HG02763 (cell line): ENCODE results near the gene SLC35G1.

Experiments
- ATAC-seq: cut with Tn5 transposase; IDR thresholded peaks from one replicate; pipeline ENCODE4 v1.9.1; 2021; ENCODE audit warnings: mild to moderate bottlenecking, moderate library complexity; ENCODE audit not compliant: unreplicated experiment

SLC35G1 gene

DNA sequence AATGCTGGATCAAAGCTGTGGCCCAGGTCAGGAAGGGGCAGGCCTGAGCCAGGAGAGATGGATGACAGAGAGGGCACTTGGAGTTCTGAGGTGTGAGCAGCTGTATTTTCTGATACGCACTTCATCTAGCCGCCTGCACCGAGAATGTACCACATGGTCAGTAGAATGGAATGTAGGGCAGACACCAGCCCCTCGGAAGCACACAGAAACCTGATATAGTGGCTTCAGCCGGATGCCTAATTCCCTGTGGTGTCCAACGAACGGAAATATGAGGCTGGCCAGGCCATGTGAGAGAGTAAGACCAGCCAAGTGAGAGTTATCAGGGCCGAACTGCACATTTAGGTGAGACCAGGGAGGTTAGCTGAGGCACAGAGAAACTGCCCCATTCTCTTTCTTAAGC is 53.3 kb downstream of the SLC35G1 start:
- no peak for ATAC-seq

DNA sequence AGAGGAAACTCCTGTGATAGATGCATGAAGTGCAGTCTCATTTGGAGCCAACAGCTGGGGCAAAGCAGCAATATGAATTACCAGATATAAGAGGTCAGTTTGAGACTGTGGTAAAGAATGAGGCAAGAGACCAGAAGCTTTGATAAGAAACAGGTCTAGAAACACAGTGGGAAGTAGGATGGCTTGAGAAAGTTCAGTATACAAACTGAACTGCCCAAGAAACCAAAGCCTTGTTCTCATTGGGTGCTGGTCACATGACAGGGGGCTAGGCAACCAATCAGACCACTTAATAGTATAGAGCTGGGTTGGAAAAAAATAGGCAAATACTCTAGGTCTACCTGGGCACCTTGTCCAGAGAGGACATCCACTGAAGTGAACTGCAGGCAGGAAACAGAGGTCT is 53.7 kb downstream of the SLC35G1 start:
- ATAC-seq, result no peak

- no peak for ATAC-seq
Observed at GRCh38 chr10:93951905-93952304, 58.1 kb downstream of the SLC35G1 start.
